GM18519 (cell line): ENCODE data around the gene RNF157.
A peak's percentile ranks its signal among the peaks of the same experiment; 100 is the strongest.
"Not testable (repeated sequence)": the region's sequence is repeated elsewhere in the genome, so short reads cannot be mapped to it uniquely, and the experiment has no call there.

ENCODE experiments used
- ATAC-seq: cut with Tn5 transposase; IDR thresholded peaks from one replicate; pipeline ENCODE4 v1.9.1; 2021; ENCODE audit warnings: mild to moderate bottlenecking, moderate library complexity; ENCODE audit not compliant: unreplicated experiment, low FRiP score

The RNF157 gene

DNA sequence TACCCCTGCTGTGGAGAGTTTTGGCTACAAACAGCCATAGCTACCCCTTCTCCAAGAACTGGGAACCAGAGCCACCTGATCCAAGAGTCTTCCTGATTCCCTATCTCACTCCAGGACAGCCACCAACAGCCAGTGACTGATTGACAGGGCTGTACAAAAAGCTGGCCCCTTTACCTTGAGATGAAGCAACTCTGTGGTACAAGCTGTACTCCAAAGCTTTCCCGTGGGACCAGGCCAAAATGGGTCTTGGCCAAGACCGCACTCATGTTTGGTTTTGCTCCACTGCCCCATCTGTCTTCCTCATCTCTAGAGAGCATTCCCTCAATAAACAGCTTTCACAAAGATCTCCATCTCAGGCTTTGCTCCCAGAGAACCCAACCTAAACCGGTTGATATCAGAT lies 43.6 kb downstream of the RNF157 start:
- ATAC-seq = no peak

DNA sequence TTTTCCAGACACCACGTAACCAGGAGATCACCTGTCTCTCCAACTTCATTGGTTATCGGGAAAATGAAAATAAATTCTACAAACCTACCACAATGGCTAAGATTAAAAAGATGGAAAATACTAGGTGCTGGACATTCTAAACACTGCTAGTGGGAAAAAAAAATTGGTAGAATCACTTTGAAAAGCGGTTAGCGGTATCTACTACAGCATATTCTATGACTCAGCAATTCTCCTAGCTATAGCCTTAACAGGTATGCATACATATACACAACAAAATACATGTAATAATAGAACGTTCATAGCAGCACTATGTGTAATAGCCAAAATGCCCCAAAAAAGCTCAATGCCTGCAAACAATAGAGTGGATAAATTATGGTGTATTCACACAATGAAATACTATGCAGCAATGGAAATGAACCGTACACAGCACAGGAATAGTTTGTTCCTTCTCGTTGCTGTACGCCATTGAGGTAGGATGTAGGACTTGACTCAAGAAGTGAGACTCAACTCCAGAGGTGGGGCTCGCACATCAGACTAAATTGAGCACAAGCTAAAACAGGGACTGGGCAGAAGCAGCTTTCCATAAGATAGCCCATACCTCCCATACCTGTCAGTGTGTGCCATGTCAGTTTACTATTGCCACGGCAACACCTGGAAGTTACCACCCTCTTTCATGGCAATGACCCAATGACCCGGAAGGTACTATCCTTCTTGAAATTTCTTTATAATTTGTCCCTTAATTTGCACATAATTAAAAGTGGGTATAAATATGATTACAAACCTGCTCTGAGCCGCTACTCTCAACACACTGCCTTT lies 44.8 kb downstream of the RNF157 start:
- ATAC-seq = no peak

DNA sequence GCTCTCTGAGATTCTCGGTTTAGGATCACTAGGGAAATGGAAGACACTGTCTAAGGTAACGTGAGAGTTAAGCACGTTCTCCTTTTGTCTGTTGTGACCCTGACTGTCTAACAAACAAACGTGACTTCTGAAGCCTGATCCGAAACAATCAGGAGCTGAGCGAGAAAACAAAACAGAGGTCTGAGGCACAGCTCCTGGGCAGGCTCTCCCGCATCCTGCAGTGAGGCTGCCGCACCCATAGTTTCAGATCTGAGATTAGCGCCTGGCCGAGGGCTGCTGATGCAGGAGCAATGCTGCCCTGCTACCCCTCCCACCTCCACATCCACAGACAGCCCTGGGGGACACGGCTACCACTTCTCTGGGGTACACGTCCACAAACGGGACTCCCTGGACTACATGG lies 46.7 kb downstream of the RNF157 start:
- no peak for ATAC-seq

DNA sequence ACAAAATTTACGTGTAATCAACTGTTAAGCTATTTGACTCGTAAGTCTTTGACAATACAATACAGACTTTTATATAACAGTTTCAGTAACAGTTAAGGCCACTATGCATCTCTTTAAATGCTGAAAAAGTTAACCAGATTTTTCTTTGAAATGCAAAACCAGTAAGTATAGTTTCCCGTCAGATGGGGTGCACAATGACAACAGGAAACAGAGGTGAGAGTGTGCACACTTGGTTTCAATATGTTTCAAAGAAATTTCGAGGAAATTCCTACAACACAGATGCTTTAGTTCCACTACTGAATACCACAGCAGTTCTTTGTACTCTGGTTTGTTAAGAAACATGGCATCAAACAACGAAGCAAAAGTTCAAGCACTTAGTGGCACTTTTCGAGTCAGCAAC lies 48.4 kb downstream of the RNF157 start:
- ATAC-seq = no peak

DNA sequence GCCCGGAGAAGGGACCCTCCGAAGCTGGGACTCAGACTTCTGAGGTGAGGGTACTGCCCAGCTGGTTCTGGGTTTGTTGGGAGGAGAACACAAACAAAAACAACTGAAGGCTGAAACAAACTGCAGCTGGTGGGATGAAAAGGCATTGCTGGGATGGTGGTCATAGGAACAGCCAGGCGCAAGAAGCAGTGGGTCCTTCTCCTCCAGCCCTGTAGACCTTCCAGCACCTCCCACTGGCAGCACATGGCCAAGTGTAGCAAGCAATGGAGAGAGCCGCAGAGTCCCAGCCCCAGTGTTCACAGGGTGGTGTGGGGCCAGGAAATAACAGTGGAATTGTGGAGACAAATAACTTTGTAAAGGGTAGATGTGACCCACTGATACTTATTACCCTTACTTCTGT lies 50.6 kb downstream of the RNF157 start:
- no peak for ATAC-seq

DNA sequence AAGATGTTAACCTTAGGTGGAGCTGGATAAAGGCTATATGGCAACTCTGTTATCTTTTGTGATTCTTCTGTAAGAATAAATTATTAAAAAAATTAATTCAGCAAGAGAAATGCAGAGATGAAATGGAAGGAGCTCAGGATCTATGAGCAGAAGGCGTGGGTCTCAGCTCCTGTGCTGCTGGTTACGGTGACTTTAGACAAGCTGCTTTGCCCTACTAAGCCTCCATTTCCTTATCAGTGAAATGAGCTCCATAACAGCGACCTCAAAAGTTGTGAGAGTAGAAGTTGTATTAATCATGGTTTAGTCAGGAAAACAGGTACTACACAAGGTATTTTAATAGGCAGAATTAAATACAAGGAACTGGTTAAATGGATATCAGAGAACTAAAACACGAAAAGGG lies 51.0 kb downstream of the RNF157 start:
- ATAC-seq = no peak

DNA sequence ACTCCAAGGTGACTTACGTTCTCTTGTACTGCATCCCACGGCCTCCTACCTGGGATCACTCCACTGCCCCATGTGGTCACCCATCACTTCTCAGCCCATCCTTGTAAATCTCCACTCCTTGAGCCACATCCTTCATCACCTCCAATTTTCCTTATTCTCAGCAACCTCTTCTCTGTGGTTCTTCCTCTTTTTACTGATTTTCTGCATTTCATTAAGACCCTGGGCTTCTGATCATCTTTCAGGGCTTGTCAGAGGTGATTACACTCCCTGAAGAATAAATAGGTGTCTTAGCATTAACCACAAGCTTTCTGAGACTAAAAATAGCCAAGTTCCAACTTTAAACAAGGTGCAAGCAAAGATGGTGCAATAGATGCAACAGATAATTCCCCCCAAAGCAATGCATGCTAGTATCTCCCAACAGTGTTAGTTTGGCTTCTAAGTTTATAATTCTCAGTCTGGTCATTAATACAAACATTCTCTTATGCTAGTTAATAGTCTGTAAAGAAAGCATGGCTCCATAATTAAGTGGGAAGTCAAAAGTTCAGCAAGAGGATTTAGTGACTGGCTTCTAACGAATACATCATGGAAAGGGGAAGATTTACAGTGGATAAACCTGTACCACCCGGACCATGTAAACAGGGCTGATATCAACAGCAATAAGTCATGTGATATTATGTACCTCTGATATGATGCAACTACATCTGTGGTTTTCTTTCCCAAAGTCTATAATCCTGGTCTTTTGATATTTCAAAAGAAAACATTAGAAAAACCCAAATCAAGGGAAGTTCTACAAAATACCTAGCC lies 51.9 kb downstream of the RNF157 start:
- ATAC-seq = no peak

DNA sequence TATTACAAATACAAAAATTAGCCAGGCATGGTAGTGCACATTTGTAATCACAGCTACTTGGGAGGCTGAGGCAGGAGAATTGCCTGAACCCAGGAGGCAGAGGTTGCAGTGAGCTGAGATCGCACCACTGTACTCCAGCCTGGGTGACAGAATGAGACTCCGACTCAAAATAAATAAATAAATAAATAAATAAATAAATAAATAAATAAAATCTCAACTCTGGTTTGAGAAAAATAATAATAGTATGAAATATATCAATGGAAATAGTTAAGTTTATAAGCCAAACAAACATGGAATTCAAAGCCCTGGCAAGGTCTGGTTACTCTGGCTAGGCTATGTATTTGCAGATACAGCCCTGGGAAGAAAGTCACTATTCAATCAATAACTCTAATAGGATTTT lies 53.5 kb downstream of the RNF157 start:
- ATAC-seq = not testable (repeated sequence)

DNA sequence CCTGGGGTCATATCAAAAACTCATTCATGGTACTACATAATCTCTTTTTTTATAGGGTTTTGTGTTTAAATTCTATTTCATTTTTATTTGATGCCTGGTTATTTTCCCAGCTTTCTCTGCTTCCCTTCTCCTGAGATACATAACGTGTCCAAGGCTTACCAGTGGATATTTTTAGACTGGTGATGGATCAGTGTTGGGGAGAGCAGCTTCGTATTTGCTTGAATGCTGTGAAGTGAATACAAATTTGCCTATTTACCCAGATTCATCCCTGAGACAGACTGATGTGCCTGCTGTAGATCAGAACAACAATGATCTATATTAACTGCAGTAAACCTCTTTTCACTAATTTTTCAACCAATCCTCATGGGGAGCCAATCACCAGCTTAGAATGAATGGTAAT lies 56.0 kb downstream of the RNF157 start:
- no peak for ATAC-seq

DNA sequence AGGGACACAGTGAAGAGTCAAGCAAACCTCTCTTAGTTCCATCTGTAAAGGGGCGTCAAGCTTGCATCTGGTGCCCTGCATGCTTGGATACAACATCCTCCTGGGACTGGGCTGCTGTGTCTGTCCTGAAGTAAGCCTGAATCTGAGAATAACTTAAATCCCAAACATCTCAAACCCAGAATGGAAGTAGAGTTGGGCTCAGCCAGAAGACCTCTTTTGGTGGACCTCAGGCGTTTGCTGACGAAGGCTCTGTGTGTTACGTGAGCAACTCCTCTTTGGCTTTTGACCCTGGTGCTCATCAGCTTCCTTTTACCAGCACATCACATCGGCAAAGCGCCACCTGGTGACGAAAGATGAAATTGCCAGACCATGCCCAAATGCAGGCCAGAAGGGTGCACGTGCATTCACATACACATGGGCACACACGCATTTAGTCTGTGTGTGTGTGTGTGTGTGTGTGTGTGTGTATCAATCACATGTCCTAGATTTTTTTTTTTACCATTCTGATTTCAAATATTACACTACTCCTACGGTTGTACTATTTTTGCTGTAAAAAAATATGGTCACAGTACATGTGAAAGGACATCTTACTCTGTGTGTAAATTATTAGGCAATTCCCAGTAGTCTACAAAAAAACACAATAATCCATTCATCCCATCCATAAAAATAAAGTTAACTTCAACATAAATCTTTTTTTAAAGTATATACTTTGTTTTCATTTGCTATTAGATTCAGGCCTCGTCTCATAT lies 58.1 kb downstream of the RNF157 start:
- ATAC-seq = peak; percentile 51

DNA sequence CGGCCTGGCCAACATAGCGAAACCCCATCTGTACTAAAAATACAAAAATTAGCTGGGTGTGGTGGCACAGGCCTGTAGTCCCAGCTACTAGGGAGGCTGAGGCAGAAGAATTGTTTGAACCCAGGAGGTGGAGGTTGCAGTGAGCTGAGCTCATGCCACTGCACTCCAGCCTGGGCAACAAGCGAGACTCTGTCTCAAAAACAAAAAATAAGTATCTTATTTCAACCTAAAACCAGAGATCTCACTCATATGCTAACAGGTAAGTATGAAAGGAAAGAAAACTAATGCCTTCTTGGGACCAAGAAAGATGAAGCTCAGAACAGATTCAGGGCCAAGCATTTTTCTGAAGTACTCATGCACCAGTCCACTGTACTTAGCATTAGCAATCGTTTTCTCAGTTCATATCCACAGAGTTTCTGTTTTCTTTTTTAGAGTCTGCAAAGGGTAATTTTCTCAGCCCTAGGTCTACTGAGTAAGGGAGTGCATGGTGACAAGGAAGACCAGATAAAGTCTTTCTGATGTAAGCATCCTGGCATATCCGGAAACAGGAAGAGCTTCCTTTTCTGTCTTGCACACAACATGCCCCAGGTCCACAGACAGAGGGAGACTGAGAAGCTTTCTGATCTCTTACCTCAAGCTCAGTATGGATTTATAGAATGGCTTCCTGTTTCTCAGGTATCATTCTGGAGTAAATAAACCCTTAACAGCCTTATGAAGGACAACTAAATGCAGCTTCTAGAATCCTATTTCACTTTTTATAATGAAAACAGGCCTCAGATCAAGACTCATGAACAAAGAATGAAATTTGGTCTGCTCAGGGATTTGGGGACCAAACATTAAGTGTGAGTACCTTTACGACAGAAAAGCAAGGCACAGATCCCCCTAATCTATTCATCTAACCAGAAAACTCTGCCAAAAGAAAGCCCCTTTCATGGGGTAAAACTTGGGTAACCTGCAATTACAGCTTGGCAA lies 60.5 kb downstream of the RNF157 start:
- no peak for ATAC-seq

DNA sequence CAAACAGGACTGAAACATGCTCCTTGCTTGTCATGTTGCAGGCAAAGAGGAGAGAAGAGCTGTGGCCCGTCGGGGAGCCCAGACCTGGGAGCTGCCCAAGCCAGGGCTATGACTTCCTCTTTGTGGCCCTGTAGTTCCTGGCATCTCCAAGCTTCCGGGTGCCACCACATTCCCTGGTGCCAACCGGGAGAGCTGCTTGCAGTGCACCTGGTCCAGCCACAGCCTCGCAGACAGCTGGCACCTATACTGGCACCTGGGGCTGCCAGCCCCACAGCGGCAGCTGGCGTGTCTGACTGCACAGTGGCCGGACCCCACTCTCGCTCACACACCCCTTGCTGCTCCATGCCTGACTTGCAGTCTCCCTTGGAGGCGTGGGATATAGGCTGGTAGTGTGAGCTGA lies 62.2 kb downstream of the RNF157 start:
- no peak for ATAC-seq

DNA sequence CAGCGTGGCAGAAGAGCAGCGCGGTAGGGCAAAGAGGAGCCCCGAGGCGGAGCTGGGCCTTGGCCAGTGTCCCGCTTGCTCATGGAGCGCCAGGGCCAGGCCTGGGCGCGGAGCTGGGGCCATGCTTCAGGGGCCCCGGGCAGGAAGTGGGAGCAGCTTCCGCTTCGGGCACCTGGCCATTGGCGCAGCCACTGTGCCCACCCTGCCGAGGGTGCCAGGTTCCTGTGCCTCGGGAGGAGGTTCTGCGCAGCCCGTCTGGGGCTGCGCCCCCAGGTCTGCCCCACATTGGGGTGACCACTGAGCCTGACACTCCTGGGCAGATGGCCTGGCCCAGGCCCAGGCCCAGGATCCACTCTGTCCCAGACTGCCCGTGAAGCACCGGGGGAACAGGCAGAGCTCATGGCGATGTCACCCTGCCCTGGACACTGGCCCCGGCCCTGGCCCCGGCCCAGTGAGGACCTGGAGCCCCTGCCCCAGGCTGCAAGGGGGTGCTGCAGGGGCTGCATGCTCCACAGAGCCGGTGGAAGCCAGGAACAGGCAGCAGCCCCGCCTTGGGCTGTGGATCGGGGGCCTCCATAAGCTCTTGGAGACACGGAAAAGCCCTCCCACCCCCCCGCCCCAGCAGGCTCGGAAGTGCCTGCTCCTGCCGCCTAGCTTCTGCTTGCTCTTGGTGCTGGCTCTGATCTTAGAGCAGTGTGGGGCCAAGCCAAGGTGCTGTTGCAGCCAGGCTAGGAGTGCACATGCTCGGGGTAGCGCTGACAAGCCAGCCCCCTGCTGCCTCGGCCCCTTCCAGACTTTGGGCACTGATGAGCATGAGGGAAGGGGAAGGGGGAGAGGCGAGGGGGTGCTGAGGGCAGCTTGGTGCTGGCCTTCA lies 63.4 kb downstream of the RNF157 start:
- no peak for ATAC-seq

DNA sequence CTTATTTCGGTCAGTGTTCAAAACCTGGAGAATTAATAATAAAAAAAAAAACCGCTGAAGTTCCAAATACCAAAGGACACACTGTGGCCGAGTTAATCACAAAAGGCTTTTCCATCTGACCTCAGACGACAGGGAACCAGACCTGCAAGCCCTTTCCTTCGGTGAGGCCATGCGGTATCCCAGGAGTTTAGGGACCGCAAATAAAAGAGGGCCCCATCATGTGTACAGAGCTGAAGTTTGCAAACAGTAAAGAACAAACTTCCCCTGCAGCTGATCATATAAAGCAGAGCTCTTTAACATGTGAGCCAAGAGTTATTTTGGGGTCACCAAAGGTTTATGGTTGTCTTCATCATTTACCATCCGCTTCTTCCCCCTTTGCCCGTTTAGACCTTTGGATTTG lies 66.3 kb downstream of the RNF157 start:
- ATAC-seq = no peak

DNA sequence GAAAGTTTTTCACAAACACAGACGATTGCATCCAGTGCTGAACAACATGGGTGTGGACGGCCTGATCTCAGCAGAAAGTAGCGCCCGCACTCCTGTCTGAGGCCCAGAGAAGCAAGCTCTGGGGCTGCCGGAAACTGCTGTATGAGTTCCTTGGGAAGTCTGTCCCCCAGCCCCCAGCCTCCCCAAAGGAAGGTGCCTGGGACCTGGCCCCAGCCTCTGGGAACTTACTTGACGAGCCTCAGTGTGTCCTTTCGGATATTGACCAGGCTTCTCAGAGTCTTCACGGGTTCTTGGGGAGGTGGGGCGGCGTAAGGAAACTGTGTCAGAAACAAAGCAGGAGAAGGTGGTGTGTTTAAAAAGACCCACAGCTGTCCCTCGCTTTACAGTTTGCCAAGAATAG lies 66.8 kb downstream of the RNF157 start:
- ATAC-seq = no peak

DNA sequence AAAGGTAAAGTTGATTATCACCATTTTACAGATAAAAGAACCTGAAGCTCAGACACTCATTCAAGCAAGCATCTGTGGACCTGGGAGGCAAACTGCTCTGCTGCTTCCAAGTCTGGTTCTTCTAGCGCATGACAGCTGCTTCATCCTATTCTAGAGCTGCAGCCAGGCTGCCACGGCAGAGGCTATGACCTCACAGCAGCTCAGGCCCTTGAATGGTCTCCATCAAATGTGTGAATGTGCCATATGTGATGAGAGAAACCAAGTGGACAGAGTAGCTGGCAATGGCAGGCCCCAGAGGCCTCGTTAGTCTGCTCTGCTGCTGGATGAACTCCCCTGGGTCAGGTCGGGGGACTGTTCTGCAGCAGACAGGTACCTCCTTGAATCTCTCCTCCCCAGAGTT lies 68.6 kb downstream of the RNF157 start:
- no peak for ATAC-seq

DNA sequence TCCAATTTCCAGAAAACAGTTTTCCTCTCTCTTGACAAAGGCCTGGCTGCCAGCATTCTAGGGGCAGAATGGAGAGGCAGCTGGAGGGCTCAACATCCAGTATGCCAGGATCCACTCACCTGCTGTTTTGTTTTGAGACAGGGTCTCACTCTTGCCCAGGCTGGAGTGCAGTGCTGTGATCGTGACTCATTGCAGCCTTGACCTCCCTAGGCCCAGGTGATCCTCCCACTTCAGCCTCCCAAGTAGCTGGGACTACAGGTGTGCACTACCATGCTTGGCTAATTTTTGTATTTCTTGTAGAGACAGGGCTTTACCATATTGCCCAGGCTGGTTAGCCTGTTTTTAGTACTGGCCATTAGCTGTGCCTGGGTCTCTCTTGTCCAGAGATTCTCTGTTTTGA lies 70.2 kb downstream of the RNF157 start:
- no peak for ATAC-seq

DNA sequence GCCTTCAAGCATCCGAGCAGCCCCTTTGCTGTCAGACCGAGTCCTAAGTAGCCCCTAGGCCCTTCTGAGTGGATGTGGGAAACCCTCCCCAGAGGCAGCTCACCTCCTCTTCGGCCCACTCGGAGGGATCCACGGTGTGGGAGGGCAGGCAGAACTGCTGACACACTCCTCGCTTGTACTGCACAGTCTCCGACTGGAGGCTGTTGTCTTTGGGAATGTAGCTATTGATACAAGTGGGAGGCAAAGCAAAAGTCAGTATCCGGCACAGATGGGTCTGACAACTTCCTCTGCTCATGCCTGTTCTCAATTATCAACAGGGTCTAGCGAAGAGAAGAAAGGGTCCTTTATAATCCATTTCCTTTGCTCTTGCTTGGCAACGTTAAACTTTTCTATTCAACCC lies 73.4 kb downstream of the RNF157 start:
- ATAC-seq = no peak

DNA sequence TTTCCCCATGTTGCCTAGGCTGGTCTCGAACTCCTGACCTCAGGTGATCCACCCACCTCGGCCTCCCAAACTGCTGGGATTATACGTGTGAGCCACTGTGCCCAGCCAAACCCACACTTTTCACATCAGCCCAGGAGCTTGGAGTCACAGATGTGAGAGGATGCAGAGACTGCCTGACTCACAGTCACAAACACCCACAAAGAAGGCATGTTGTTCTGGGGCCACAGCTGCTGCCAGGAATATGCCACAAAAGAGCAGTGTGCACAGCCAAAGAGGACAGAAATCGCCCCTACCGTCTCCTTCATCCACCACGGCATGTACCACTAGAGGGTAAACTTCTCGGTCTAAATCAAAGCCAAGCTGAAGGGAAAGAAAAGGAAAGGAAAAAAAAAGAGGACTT lies 74.1 kb downstream of the RNF157 start:
- no peak for ATAC-seq
